Measurements from ENCODE around the gene TRAK1.

Gene TRAK1

GRCh38 chr3:42151596-42152168 lies 60.5 kb downstream of the TRAK1 start:
- DNase-seq (ENCODE audit: low read depth in 2 of 2): no peak

GRCh38 chr3:42152193-42152592 lies 61.0 kb downstream of the TRAK1 start:
- no peak for DNase-seq (ENCODE audit: low read depth in 2 of 2)

GRCh38 chr3:42153039-42153438 lies 61.9 kb downstream of the TRAK1 start:
- DNase-seq (ENCODE audit: low read depth in 2 of 2): no peak

GRCh38 chr3:42157540-42158538 lies 66.7 kb downstream of the TRAK1 start:
- DNase-seq (ENCODE audit: low read depth in 2 of 2): no peak

GRCh38 chr3:42159147-42159546 lies 68.0 kb downstream of the TRAK1 start:
- no peak for DNase-seq (ENCODE audit: low read depth in 2 of 2)

DNA sequence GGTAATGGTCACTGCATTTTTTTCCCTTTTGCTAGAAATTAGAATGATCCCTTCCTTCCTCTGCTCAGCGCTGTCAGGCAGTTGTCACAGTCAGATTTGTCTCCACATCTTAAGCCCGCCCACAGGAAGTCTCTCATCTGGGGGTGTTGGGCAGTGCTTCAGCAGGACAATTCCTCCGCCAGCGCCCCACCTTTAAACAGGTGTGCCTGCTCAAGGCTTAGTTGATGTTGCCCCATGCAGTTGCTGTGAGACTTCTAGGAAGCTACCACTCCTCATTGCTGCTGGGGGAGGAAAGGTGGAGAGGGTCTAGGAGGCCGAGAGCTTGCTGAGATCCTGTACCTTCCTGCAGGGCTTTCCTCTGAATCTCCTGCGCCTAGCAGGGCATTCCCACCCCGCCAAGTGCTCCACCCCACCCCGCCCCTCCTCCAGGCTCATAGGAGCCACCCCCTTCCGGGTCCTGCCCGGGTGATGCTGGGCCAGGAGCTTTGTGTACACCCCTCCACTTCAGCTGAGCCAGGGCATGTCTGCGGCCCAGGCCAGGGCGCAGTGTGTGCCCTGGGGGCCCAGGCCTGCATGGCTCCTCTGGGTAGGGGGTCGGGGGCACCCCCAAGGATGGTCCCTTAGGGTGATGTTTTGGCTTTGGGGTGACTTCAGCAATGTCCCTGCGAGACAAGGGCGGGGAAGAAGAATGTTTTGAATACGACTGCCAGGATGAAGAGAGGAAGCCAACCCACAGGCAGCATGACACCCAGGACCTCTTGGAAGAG lies 68.7 kb downstream of the TRAK1 start:
- peak in 1 of 2 donors; percentile 14 for DNase-seq (ENCODE audit: low read depth in 2 of 2)

DNA sequence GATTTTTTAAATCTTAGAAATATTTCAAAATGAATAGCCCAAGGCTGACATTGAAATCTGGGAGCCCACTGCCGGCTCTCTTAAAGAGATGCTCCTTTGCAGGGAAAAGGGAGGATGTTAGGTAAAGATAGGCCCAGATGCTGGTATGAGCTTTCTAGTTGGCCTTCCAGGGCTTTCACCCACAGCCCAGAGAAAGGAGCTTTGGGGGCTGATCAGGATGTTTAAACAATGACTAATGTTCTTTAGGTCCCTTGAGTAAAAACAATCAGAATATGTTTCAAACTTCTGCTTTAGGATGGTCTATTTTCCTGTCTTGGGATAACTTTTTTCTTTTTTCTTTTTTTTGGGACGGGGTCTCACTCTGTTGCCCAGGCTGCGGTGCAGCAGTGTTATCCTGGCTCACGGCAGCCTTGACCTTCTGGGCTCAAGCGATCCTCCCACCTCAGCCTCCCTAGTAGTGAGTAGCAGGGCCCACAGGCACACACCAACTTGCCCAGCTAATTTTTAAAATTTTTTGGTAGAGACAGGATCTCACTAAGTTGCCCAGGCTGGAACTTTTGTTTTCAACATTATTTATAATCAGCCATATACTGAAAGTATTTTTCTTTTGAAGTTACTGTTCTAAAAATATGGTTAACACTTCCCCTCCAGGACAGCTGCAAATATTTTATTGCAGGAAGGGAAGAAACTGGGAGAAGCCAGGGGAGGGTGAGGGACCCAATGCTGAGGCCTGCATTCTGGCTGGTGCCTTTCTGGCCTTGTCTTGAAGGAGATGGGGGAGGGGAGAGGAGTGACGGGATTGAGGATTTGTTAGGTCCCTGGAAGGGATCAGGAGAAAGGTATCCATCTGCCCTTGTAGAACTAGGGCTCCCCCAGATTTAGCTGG lies 70.1 kb downstream of the TRAK1 start:
- no peak for DNase-seq (ENCODE audit: low read depth in 2 of 2)

DNA sequence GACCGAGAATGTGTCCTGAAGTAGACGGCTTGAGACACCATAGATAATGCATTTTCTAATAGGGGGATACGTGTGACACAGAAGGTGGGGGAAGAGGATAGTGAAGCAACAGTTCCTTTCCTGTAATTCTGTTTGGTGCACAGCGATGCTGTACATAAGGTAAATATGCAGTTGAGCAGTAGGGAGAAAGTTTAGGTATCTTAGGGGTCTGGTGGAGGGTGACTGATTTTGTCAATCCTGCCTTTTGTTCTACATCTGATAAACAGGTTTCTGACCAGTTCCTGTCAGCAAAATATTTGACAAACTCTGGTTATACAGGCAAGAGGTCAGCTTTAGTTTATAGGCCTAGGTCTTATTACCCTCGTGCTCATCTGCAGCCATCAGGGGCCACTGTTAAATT lies 71.3 kb downstream of the TRAK1 start:
- no peak for DNase-seq (ENCODE audit: low read depth in 2 of 2)

DNA sequence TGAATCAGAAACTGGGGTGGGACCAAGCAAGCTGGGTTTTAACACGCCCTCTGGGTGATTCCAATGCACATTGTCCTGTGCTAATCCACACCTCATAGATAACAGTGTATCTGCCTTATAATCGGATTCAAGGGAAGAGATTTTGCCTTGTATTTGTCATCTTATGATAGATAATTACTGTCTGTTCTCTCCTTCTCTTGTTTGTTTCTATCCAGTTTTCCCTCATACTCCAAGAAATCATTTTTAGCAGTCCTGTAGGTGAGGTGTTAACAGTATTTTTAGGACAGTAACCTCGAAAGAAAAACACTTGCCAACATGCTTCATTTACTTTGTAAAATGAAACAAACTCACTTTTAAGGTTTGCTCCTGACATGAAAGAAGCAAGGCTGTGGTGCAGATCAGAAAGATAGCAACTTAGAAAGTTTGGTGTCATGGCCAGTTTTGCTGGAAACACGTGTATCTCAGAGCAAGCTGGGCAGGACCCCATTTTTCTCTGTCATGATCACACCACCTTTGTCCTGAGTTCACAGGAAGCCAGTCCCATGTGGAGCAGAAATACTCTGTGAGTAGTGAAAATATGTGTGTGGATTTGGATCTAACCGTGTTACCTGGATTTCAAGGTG lies 72.6 kb downstream of the TRAK1 start:
- no peak for DNase-seq (ENCODE audit: low read depth in 2 of 2)

- no peak for DNase-seq (ENCODE audit: low read depth in 2 of 2)
Measured at GRCh38 chr3:42164656-42165055, 73.5 kb downstream of the TRAK1 start.

- no peak for DNase-seq (ENCODE audit: low read depth in 2 of 2)
Measured at GRCh38 chr3:42165211-42165610, 74.1 kb downstream of the TRAK1 start.

DNA sequence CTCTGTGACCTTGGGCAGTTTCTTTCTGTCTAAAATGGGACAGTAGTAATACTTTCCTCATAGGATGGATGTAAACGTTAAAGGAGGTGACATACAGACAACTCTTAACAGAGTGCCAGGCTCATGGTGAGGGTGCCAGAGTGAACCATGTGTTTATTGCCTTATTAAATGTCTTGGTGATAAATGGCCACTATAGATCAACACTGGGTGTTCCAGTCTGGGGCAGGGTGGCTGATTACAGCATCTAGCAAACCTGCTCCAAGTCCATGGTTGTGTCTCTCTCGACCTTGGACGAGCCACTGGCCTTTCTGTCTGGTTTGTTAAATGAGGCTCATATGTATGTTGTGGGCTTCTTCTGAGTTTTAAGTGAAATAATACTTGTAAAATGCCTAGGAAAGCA lies 75.1 kb downstream of the TRAK1 start:
- no peak for DNase-seq (ENCODE audit: low read depth in 2 of 2)

DNA sequence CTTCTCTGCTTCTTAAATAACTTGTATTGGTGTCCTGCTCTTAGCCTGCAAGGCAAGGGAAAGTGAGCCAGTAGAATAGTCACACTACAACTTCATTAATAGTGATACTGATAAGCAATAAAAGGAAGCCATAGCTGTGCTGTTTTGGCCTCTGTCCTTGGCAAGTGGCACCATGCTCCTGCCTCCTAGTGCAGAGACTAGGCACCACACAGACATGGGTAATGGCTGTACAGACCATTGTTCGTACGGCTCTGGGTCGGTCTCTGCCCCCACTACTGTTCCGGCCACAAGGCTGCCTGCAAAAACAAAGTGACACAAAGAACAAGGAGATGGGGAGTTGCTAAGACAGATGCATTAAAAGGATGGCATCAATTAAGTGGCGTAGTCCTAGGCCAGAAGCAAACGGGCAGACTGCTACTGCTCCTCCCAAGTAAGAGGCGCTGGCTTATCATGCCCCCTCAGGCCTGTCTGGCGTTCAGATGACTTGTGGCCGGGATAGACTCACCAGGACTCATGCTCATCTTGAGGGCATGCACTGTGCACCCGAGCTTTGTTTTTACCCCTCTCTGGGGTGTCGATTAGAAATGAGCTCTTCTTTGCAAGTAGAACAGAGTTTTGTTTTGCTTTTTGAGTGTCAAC lies 75.6 kb downstream of the TRAK1 start:
- no peak for DNase-seq (ENCODE audit: low read depth in 2 of 2)

GRCh38 chr3:42169579-42170120 lies 78.5 kb downstream of the TRAK1 start:
- DNase-seq (ENCODE audit: low read depth in 2 of 2): no peak

DNA sequence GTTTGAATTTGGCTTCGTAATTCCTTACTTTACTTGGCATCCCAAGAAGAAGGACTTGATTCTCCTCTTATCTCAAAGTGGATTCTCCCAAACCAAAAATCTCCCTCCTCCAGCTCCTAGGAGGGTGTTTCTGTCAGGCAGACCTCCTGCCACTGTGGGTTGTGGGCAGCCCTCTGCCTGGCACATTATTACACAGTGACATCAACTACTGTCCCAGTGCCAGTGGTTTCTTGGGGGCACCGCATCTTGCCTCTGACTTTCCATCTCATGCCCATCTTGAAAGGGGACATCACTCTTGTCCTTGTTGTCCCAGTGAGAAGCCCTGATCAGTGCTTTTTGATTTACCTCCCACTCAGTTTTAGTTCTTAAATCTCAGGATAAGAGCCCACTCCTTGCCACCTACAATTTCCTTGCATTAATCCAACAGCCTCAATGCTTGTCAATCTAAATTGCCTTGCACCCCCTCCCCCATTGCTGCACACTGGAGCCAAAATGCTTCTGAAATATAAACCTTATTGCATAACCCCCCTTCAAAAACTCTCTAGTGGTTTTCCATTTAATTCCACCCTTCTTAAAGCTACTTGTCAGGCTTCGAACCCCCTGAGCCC lies 81.0 kb downstream of the TRAK1 start:
- no peak for DNase-seq (ENCODE audit: low read depth in 2 of 2)

DNA sequence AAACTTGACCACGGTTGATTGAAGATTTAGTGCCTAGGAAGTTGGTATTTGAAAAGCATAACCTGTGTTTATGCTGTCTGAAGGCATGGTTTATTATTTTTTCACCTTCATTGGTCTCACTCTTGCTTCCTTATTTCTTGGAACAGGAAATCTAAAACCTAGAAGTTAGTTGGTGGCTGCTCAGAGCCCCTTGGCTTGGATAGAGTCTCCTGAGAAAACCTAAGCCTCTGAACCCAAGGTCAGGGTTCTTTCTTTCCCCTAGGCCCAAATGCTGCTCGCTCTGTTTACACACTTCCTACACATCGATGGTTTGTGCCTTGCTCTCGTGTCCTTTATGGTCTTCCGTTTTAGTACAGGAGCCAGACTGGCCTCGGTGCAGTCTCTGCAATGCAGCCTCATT lies 82.2 kb downstream of the TRAK1 start:
- no peak for DNase-seq (ENCODE audit: low read depth in 2 of 2)

DNA sequence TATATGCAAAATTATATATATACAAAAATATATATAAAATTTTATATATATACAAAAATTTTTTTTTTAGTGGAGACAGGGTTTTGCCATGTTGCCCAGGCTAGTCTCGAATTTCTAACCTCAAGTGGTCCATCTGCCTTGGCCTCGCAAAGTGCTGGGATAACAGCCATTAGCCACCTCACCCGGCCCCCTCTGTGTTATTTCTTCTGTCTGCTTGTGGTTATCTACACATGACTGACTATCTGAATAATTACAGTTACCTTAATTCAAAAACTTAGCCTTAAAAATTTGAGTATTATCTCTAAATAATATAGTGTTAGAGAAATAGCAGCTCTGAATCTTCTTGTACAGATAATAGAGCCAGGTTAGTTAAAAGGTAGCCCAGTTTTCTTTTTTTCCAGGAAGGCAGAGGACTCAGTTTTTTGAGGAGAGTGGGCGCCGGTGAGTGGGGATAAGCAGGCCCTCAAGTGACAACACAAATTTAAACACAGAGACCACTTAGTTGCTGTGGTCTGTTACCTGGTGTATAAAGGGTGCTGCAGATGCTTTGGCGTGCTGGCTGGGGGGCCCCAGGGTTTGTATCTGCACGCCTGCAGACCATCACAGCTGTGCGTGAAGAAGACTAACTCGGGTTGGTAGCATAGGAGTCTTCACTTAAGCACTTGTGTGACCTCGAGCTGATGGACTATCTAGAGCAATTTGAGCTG lies 83.7 kb downstream of the TRAK1 start:
- DNase-seq (ENCODE audit: low read depth in 2 of 2): no peak

GRCh38 chr3:42175386-42176240 lies 84.5 kb downstream of the TRAK1 start:
- DNase-seq (ENCODE audit: low read depth in 2 of 2): no peak
